HG03135 (cell line): ENCODE results near the gene CAMSAP1.

ENCODE experiments used
- ATAC-seq: cut with Tn5 transposase; IDR thresholded peaks from one replicate; pipeline ENCODE4 v1.9.1; 2021; ENCODE audit warnings: mild to moderate bottlenecking, moderate library complexity; ENCODE audit not compliant: unreplicated experiment

The CAMSAP1 gene

GRCh38 chr9:135883410-135884089 is 23.8 kb downstream of the CAMSAP1 start:
- no peak for ATAC-seq

- no peak for ATAC-seq
These were observed 25.3 kb downstream of the CAMSAP1 start for GRCh38 chr9:135882011-135882410.

GRCh38 chr9:135880438-135880837 is 26.9 kb downstream of the CAMSAP1 start:
- ATAC-seq: no peak

GRCh38 chr9:135879619-135880018 is 27.7 kb downstream of the CAMSAP1 start:
- no peak for ATAC-seq

GRCh38 chr9:135879237-135879601 is 28.1 kb downstream of the CAMSAP1 start:
- ATAC-seq: no peak

GRCh38 chr9:135878528-135879236 is 28.7 kb downstream of the CAMSAP1 start:
- ATAC-seq: no peak

- no peak for ATAC-seq
These were observed 29.4 kb downstream of the CAMSAP1 start for GRCh38 chr9:135877791-135878527.

- ATAC-seq: no peak
These were observed 30.4 kb downstream of the CAMSAP1 start for GRCh38 chr9:135876936-135877335.

GRCh38 chr9:135874859-135875258 is 32.5 kb downstream of the CAMSAP1 start:
- no peak for ATAC-seq

- no peak for ATAC-seq
These were observed 37.4 kb downstream of the CAMSAP1 start for GRCh38 chr9:135869909-135870308.

- no peak for ATAC-seq
These were observed 41.8 kb downstream of the CAMSAP1 start for GRCh38 chr9:135865531-135865930.

- ATAC-seq: no peak
These were observed 42.8 kb downstream of the CAMSAP1 start for GRCh38 chr9:135864447-135865049.

- no peak for ATAC-seq
These were observed 44.5 kb downstream of the CAMSAP1 start for GRCh38 chr9:135862809-135863208.

- no peak for ATAC-seq
These were observed 48.7 kb downstream of the CAMSAP1 start for GRCh38 chr9:135858491-135859185.

GRCh38 chr9:135857843-135858242 is 49.5 kb downstream of the CAMSAP1 start:
- ATAC-seq: no peak

GRCh38 chr9:135857371-135857786 is 50.0 kb downstream of the CAMSAP1 start:
- ATAC-seq: no peak

GRCh38 chr9:135851748-135852147 is 55.6 kb downstream of the CAMSAP1 start:
- no peak for ATAC-seq

GRCh38 chr9:135850737-135851136 is 56.6 kb downstream of the CAMSAP1 start:
- ATAC-seq: no peak

- no peak for ATAC-seq
These were observed 58.2 kb downstream of the CAMSAP1 start for GRCh38 chr9:135849181-135849580.

- no peak for ATAC-seq
These were observed 58.9 kb downstream of the CAMSAP1 start for GRCh38 chr9:135848341-135849047.
